GM11168 (cell line): ENCODE data around the gene HTR1D.
"Not testable (repeated sequence)": the region's sequence is repeated elsewhere in the genome, so short reads cannot be mapped to it uniquely, and the experiment has no call there.

ENCODE experiments used
- in situ Hi-C: fragments of 300-500 bp; cut with MboI; formaldehyde crosslinking; loops from one replicate; pipeline ENCODE4 v1.12.0; 2022; ENCODE audit warnings: low sequenced_read_pairs; ENCODE audit not compliant: unreplicated experiment

The HTR1D gene

GRCh38 chr1:23217421-23218115 lies at the start of gene HTR1D:
Gene HTR1D (minus strand): TSS chr1:23217502. CDS start chr1:23194219, 23,283 bp downstream.
- in situ Hi-C loops, result no loop called here

- in situ Hi-C loops, result no loop called here
Observed at GRCh38 chr1:23263380-23263887, 46.1 kb upstream of the HTR1D start.

GRCh38 chr1:23258082-23258481 lies 40.8 kb upstream of the HTR1D start:
- in situ Hi-C loops, result not testable (repeated sequence)

GRCh38 chr1:23257371-23257770 lies 40.1 kb upstream of the HTR1D start:
- in situ Hi-C loops, result not testable (repeated sequence)

GRCh38 chr1:23254584-23254983 lies 37.3 kb upstream of the HTR1D start:
- in situ Hi-C loops, result no loop called here

GRCh38 chr1:23251812-23252211 lies 34.5 kb upstream of the HTR1D start:
- in situ Hi-C loops, result no loop called here

- in situ Hi-C loops, result no loop called here
Observed at GRCh38 chr1:23249787-23250454, 32.6 kb upstream of the HTR1D start.

- in situ Hi-C loops, result no loop called here
Observed at GRCh38 chr1:23247276-23247675, 30.0 kb upstream of the HTR1D start.

- in situ Hi-C loops, result no loop called here
Observed at GRCh38 chr1:23246274-23246673, 29.0 kb upstream of the HTR1D start.

- in situ Hi-C loops, result no loop called here
Observed at GRCh38 chr1:23244256-23244761, 27.0 kb upstream of the HTR1D start.

- in situ Hi-C loops, result no loop called here
Observed at GRCh38 chr1:23242414-23242813, 25.1 kb upstream of the HTR1D start.

GRCh38 chr1:23239638-23240295 lies 22.5 kb upstream of the HTR1D start:
- in situ Hi-C loops, result no loop called here

- in situ Hi-C loops, result no loop called here
Observed at GRCh38 chr1:23238565-23238964, 21.3 kb upstream of the HTR1D start.

- in situ Hi-C loops, result no loop called here
Observed at GRCh38 chr1:23237508-23237907, 20.2 kb upstream of the HTR1D start.

GRCh38 chr1:23227806-23228205 lies 10.5 kb upstream of the HTR1D start:
- in situ Hi-C loops, result no loop called here

- in situ Hi-C loops, result no loop called here
Observed at GRCh38 chr1:23224739-23225648, 7.7 kb upstream of the HTR1D start.

GRCh38 chr1:23223963-23224362 lies 6.7 kb upstream of the HTR1D start:
- in situ Hi-C loops, result not testable (repeated sequence)

GRCh38 chr1:23223490-23223951 lies 6.2 kb upstream of the HTR1D start:
- in situ Hi-C loops, result not testable (repeated sequence)

- in situ Hi-C loops, result no loop called here
Observed at GRCh38 chr1:23222742-23223141, 5.4 kb upstream of the HTR1D start.

- in situ Hi-C loops, result no loop called here
Observed at GRCh38 chr1:23222331-23222730, 5.0 kb upstream of the HTR1D start.
